Measurements from ENCODE around the gene REM2. TPM values are rescaled to one million over a fixed set of nuclear protein-coding genes. Genes with fewer than 3 reads are reported as not detected.

The REM2 gene
- total RNA-seq, 1 donor, result 0.09 TPM

DNA sequence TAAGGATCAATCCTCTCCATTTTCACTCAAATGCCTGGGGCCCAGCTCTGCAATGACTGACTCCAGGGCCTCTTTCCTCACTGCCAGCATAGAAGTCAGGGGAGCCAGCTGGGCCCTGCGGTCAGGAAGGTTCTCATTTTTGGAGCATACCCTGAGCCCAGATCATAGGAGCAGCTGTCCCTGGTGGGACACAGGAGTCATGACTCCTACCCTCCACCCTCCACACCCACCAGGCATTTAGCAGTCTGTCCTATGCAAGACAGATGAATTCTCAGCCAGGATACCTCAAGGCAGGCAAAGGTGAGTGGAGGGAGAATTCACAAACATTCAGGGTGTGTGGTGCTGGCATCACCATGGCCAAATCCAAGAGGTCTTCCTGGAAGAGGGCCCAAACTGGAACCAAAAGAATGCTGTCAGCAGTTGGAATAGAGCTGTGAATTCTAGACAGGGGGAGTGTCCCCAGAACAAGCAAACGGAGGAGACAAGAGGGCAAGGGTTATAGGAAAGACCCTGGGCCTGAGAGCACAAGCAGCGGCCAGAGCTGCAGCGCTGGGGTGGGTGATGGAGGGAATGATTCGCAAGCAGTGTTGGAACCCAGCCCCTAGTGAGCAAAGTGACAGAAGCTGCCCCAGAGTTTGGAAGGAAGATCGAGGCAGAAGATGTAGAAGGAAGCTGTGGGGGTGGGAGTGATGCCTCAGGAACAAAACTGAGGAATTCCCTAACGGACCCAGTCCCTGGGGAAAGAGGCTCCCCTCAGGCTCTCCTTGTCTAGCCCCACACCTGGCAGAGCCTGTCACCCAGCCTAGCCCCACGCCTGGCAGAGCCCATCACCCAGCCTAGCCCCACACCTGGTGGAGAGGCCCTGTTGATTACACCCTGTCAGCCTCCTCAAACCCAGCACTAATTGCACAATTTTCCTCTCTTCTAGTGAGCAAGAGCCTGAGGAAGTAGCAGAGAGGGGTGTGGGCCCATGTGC is 4.5 kb upstream of the REM2 start:
- TF ChIP-seq, protein P1, sequence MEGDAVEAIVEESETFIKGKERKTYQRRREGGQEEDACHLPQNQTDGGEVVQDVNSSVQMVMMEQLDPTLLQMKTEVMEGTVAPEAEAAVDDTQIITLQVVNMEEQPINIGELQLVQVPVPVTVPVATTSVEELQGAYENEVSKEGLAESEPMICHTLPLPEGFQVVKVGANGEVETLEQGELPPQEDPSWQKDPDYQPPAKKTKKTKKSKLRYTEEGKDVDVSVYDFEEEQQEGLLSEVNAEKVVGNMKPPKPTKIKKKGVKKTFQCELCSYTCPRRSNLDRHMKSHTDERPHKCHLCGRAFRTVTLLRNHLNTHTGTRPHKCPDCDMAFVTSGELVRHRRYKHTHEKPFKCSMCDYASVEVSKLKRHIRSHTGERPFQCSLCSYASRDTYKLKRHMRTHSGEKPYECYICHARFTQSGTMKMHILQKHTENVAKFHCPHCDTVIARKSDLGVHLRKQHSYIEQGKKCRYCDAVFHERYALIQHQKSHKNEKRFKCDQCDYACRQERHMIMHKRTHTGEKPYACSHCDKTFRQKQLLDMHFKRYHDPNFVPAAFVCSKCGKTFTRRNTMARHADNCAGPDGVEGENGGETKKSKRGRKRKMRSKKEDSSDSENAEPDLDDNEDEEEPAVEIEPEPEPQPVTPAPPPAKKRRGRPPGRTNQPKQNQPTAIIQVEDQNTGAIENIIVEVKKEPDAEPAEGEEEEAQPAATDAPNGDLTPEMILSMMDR (IDR thresholded peaks at IDR 0.05; ENCODE audit: insufficient read depth, low read length), result no peak
- DNase-seq (ENCODE audit: low read depth), result no peak
- H3K4me3 ChIP-seq (ENCODE audit: low read depth, low read length), result no peak overlapping the region

DNA sequence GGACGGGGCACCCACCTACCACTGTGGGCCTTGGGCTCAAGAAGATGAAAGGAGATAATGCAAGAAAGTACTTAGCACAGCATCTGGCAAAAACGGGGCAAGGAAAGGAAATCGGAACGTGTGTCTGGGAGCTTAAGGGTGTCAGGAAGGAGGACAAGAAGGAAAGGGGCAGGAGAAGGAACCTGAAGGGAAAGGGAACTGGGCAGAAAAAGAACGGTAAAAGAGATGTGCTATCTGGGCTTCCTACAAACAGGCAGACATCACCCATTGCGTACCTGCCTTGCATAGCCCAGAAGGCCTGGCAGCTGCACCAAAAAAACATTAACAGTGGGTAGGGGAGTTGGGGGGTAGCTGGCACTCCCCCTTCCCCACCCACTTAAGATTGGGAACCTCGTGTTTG is 958 bp upstream of the REM2 start:
- H3K4me3 ChIP-seq (ENCODE audit: low read depth, low read length), result no peak overlapping the region
- no peak for DNase-seq (ENCODE audit: low read depth)
- TF ChIP-seq, protein P1 (IDR thresholded peaks at IDR 0.05; ENCODE audit: insufficient read depth, low read length), result no peak

DNA sequence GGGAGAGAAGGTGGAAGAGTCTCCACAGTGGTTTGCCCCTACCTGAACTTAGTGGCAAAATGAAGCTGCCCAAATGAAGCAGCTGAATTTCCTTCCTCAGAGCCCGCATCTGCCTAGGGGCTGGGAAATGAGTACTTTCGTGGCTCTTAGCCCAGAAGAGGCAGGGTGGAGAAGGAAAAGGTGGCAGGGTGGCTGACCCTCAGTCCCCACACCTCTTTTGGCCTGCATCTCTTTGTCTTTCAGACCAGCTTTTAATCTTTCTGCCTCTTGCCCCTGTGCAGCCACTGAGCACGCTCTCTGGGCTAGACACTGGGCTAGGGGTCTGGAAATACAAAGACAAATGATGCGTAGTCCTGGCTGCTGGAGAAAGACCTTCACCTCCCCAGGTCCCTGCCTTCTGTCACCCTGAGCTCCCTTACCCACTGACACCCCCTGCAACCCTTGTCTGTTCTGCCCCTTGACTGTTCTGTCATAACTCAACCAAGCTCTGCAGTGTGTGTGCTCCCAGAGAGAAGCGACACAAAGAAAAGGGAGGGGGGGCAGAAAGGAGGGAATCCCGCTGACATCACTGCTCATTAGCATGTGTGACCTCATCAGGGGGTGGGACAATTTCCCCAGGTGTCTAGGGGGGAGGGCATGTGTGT is 371 bp upstream of the REM2 start:
- DNase-seq (ENCODE audit: low read depth), result peak; percentile 18
- no peak overlapping the region for H3K4me3 ChIP-seq (ENCODE audit: low read depth, low read length)
- TF ChIP-seq, protein P1 (IDR thresholded peaks at IDR 0.05; ENCODE audit: insufficient read depth, low read length), result no peak

DNA sequence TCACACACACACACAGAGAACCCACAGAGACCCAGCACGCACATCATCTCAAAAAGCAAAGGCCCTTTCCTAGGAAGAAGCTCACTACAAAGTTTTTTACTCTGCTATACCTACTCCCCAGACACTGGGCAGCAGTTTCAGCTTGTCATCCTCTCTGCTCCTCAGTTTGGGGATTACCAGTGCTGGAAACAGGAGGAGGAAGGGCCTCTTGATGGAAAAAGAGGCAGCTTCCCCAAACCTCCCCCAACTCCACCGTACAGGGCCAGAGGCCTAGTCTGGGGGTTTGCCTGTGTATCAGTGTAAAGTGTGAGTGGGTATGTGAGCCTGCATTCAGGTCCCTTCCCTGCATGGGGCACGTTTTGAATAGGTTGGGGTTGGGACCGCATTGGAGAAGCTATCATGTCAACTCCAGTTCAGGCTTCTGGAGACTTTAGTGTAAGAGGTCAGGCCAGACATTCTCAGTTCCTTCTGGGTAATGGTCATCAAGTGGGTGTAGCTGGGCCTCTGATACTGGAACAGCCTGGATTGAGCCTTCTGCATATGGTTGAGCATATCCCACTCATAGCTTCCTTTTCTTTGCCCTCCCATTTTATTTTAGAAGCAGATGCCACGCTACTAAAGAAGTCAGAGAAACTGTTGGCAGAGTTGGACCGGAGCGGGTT is 1.2 kb downstream of the REM2 start:
- TF ChIP-seq, protein P1 (IDR thresholded peaks at IDR 0.05; ENCODE audit: insufficient read depth, low read length), result no peak
- DNase-seq (ENCODE audit: low read depth), result no peak
- no peak overlapping the region for H3K4me3 ChIP-seq (ENCODE audit: low read depth, low read length)

DNA sequence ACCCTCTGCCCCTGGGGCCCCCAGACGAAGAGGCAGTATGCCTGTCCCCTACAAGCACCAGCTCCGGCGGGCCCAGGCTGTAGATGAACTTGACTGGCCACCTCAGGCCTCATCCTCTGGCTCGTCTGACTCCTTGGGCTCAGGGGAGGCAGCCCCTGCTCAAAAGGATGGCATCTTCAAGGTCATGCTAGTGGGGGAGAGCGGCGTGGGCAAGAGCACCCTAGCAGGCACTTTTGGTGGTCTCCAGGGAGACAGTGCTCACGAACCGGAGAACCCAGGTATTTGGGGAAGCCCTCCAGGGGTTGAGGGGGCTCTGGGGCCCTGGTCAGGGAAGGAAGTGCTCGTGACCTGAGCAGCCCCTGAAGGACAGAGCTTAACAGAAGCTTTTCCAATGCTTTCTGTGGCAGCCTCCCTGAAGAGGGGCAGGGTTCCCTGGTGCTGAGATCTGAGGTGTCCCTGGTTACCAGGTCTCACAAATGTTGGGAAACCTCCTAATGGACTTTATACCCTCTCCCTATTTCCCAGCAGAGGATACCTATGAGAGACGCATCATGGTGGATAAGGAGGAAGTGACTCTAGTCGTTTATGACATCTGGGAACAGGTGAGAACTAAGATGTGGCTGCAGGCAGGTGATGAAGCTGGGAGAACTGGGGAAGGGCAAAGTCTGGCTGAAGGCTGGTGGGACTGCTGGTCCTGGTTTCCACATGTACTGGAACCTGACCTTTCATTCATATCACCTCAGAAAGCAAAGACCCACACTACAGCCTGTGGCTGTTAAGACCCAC is 1.9 kb downstream of the REM2 start:
- no peak overlapping the region for H3K4me3 ChIP-seq (ENCODE audit: low read depth, low read length)
- TF ChIP-seq, protein P1 (IDR thresholded peaks at IDR 0.05; ENCODE audit: insufficient read depth, low read length), result no peak
- no peak for DNase-seq (ENCODE audit: low read depth)

DNA sequence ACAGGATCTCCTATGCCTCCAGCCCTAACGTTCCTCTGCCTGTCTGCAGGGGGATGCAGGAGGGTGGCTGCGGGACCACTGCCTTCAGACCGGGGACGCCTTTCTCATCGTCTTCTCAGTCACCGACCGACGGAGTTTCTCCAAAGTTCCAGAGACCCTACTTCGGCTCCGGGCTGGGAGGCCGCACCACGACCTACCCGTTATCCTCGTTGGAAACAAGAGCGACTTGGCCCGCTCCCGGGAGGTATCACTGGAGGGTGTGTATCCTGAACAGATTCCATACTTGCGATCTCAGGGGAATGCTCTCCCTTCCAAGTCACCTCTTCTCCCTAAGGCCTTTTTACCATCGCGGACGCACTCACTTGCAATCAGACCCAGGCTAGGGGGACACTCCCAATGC is 3.0 kb downstream of the REM2 start:
- TF ChIP-seq, protein P1 (IDR thresholded peaks at IDR 0.05; ENCODE audit: insufficient read depth, low read length), result no peak
- no peak for DNase-seq (ENCODE audit: low read depth)
- H3K4me3 ChIP-seq (ENCODE audit: low read depth, low read length), result no peak overlapping the region
